ENCODE data around the gene DUSP8. TPM values are rescaled to one million over a fixed set of nuclear protein-coding genes. Genes with fewer than 3 reads are reported as not detected.

Gene DUSP8
- total RNA-seq, 1 experiment from 2014 or later, result 10.2 TPM

GRCh38 chr11:1555713-1556153, 16.3 kb downstream of the DUSP8 start:
- no TSS peak for BruUV-seq (replicated peaks)
- TF ChIP-seq ELF1 (IDR thresholded peaks at IDR 0.05; ENCODE audit: borderline replicate concordance, low read depth) (no peak), YY1 (IDR thresholded peaks at IDR 0.05; ENCODE audit: extremely low read depth, insufficient replicate concordance, low read depth, low read length) (no peak), SIN3A (IDR thresholded peaks at IDR 0.05; ENCODE audit: low read depth) (no peak), ZFX (IDR thresholded peaks at IDR 0.05) (no peak), SRF (IDR thresholded peaks at IDR 0.05; ENCODE audit: low read depth) (no peak), ATF3 (IDR thresholded peaks at IDR 0.05) (no peak), ZNF274 (IDR thresholded peaks at IDR 0.05; ENCODE audit: low read depth, low read length) (no peak), EGR1 (IDR thresholded peaks at IDR 0.05; ENCODE audit: low read depth) (no peak), EZH2 (IDR thresholded peaks at IDR 0.05) (no peak)
- intact Hi-C loops (cut with micrococcal nuclease), result loop anchor here (2.0 kb wide), 1 partner anchor 19 kb away; no protein-coding TSS in a partner anchor
- Histone ChIP-seq H3K4me3 (replicated peaks in 1 of 2; ENCODE audit: low read depth in 1 of 2, low read length in 2 of 2) (no peak overlapping the region), H3K27ac (ENCODE audit: low read depth, low read length) (no peak overlapping the region), H2AFZ (ENCODE audit: low read depth, low read length, poor library complexity, severe bottlenecking) (no peak overlapping the region), H4K20me1 (ENCODE audit: insufficient read depth) (no peaks in the 10 kb centered on the region), H3K4me2 (ENCODE audit: low read length) (no peak overlapping the region), H3K36me3 (ENCODE audit: control insufficient read depth in 1 of 2, insufficient read depth in 2 of 2, low read length in 2 of 2) (no peaks in the 10 kb centered on the region; a peak in 1 of 4 replicates), H3K9me2 (ENCODE audit: insufficient read depth) (no peaks in the 10 kb centered on the region), H3K27me3 (ENCODE audit: insufficient read depth, low read length) (no peaks in the 10 kb centered on the region), H3K9ac (ENCODE audit: low read length) (no peak overlapping the region), H3K79me2 (ENCODE audit: insufficient read depth, low read length) (no peaks in the 10 kb centered on the region), H3K9me3 (ENCODE audit: control insufficient read depth in 1 of 2, insufficient read depth in 1 of 2, low read depth in 1 of 2, low read length in 2 of 2) (no peaks in the 10 kb centered on the region), H3K4me1 (ENCODE audit: control insufficient read depth in 1 of 2, insufficient read depth in 2 of 2, low read length in 2 of 2) (peaks cover 42 to 44% of the 10 kb centered on the region in 2 experiments)
- ATAC-seq (no peak), DNase-seq (ENCODE audit: low read depth, low spot score) (no peak)
- ChIA-PET POLR2A (interaction anchor here (1.3 kb wide), 1 partner anchor 18 kb away, joined by 5 read pairs; no protein-coding TSS in a partner anchor), CTCF (interaction anchor here (2.5 kb wide), 1 partner anchor 18 kb away, joined by 13 read pairs; no protein-coding TSS in a partner anchor), RAD21 (ENCODE audit: low non-redundant PET in 1 of 2, low total read pairs in 2 of 2, uncharacterized antibody in 2 of 2, unreplicated experiment in 2 of 2) (no interaction called here)

Data from HCT116 (cell line).